Activated naive CD4-positive, alpha-beta T cell treated with anti-CD3 and anti-CD28 coated beads for 36 hours (primary cell): ENCODE data around the gene GOLGA6D. TPM values are rescaled to one million over a fixed set of nuclear protein-coding genes. Genes with fewer than 3 reads are reported as not detected.
A peak's percentile ranks its signal among the peaks of the same experiment; 100 is the strongest.
"Not testable (repeated sequence)": the region's sequence is repeated elsewhere in the genome, so short reads cannot be mapped to it uniquely, and the experiment has no call there.

Experiments
- CTCF ChIA-PET: fragments of 350-600 bp; sonication (Branson Sonifier 250); formaldehyde crosslinking; loops from one replicate; lab custom pipeline; 2021; ENCODE audit warnings: antibody characterized with exemption; lab: Charles Lee
- DNase-seq: peaks from one replicate; pipeline ENCODE4 v3.0.0-alpha.2; 2020
- H3K27ac Mint-ChIP-seq: one replicate; pipeline ENCODE4 v1.8.0; 2021; ENCODE audit warnings: mild to moderate bottlenecking, mixed read lengths
- H3K27me3 Mint-ChIP-seq: one replicate; pipeline ENCODE4 v1.8.0; 2021; ENCODE audit warnings: low read depth, mixed read lengths
- H3K36me3 Mint-ChIP-seq: one replicate; pipeline ENCODE4 v1.8.0; 2021; ENCODE audit warnings: low read depth, mixed read lengths
- H3K4me1 Mint-ChIP-seq: one replicate; pipeline ENCODE4 v1.8.0; 2021; ENCODE audit warnings: low read depth, mixed read lengths
- H3K4me3 Mint-ChIP-seq: one replicate; pipeline ENCODE4 v1.8.0; 2021; ENCODE audit warnings: mild to moderate bottlenecking, moderate library complexity, mixed read lengths
- H3K9me3 Mint-ChIP-seq: one replicate; pipeline ENCODE4 v1.8.0; 2021; ENCODE audit warnings: mixed read lengths
- intact Hi-C: fragments of 100-400 bp; cut with micrococcal nuclease; formaldehyde crosslinking; loops from one replicate; pipeline ENCODE4 v1.15.1; 2023
- total RNA-seq, 2 experiments: library from RNA; stranded (reverse); gene quantifications; one replicate each; pipeline ENCODE4 v1.2.3, GENCODE V29; 2021

The GOLGA6D gene
- total RNA-seq, 2 experiments from 2014 or later: not detected

DNA sequence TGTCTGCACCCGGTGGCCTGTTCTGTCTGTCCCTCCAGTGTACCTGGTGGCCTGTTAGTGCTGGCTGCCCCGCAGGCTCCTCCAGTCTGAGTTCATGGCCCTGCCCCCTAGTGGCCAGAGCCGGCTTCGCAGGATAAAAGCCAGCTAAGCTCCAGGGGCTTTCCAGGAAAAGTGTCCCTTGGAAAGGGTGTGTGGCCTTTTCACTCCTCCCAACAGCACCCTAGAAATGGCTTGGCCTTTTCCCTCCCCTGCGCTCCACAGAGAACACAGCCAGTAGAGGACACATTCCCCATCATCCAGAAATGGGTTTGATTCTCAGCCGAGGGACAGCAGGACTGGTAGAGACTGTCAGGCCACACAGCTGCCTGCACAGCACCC lies 16.7 kb downstream of the GOLGA6D start:
- H3K27me3 Mint-ChIP-seq, H3K27ac Mint-ChIP-seq, H3K4me3 Mint-ChIP-seq, CTCF ChIA-PET, H3K4me1 Mint-ChIP-seq, intact Hi-C loops, H3K36me3 Mint-ChIP-seq, H3K9me3 Mint-ChIP-seq: not testable (repeated sequence)
- DNase-seq: peak; percentile 75

DNA sequence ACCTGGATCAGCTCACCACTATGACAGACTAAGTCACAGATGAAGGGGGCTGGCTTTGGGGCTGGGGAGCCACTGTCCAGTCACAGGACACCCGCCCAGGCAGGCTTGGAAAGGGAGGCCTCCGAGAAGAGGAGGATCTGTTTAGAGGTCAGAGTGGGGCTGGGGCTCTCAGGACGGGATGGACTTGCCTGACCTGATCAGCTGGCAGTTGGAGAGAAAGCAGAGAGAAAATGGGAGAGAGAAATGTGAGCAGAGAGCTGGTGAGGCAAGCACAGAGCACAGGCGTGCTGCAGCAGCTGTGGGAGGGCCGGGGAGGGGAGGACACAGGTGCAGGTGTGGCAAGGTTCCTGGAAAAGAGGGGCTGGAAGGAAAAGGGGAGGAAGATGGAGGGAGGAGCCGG lies 17.4 kb downstream of the GOLGA6D start:
- H3K9me3 Mint-ChIP-seq, CTCF ChIA-PET, DNase-seq, intact Hi-C loops, H3K27ac Mint-ChIP-seq, H3K4me3 Mint-ChIP-seq, H3K4me1 Mint-ChIP-seq, H3K27me3 Mint-ChIP-seq, H3K36me3 Mint-ChIP-seq: not testable (repeated sequence)

GRCh38 chr15:75302318-75302717 lies 19.7 kb downstream of the GOLGA6D start:
- Mint-ChIP-seq H3K27ac (no peak overlapping the region), H3K4me1 (no peaks in the 10 kb centered on the region), H3K36me3 (no peaks in the 10 kb centered on the region), H3K9me3 (no peaks in the 10 kb centered on the region), H3K27me3 (peaks cover 16% of the 10 kb centered on the region), H3K4me3 (no peak overlapping the region)
- intact Hi-C loops: no loop called here
- CTCF ChIA-PET: no interaction called here
- no peak for DNase-seq

- intact Hi-C loops, H3K27ac Mint-ChIP-seq, H3K36me3 Mint-ChIP-seq, H3K9me3 Mint-ChIP-seq, CTCF ChIA-PET, DNase-seq, H3K4me1 Mint-ChIP-seq, H3K4me3 Mint-ChIP-seq: not testable (repeated sequence)
- peaks cover 19% of the 10 kb centered on the region for H3K27me3 Mint-ChIP-seq
Observed at GRCh38 chr15:75302753-75303152, 20.1 kb downstream of the GOLGA6D start.

DNA sequence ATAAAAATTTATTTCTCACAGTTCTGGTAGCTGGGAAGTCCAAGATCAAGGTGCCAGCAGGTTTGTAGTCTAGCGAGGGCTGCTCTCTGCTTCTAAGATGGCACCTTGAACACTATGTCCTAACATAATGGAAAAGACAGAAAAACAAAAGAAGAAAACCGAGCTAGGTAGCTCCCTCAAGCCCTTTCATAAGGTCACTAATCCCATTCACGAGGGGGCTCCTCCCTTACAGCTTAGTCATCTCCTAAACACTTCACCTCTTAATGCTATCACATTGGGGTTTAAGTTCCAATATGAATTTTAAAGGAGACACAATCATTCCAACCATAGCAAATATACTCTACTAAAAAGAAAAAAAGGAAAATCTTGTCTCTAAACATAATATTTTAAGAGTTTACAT lies 23.6 kb downstream of the GOLGA6D start:
- intact Hi-C loops: no loop called here
- Mint-ChIP-seq H3K27me3 (peaks cover 19% of the 10 kb centered on the region), H3K9me3 (no peaks in the 10 kb centered on the region), H3K27ac (no peak overlapping the region), H3K4me3 (no peak overlapping the region), H3K36me3 (no peaks in the 10 kb centered on the region), H3K4me1 (no peaks in the 10 kb centered on the region)
- CTCF ChIA-PET: no interaction called here
- no peak for DNase-seq

- DNase-seq: peak; percentile 14
- Mint-ChIP-seq H3K4me1 (no peaks in the 10 kb centered on the region), H3K36me3 (no peaks in the 10 kb centered on the region), H3K4me3 (no peak overlapping the region), H3K9me3 (no peaks in the 10 kb centered on the region), H3K27me3 (peaks cover 19% of the 10 kb centered on the region), H3K27ac (no peak overlapping the region)
- intact Hi-C loops: no loop called here
- CTCF ChIA-PET: interaction anchor here (1.2 to 1.9 kb wide), 2 partner anchors 60 to 279 kb away, joined by 5 read pairs; partner anchors contain the start of gene MAN2C1
Observed at GRCh38 chr15:75307778-75308390, 25.2 kb downstream of the GOLGA6D start.

GRCh38 chr15:75309711-75310110 lies 27.1 kb downstream of the GOLGA6D start:
- Mint-ChIP-seq H3K4me3 (no peak overlapping the region), H3K4me1 (no peaks in the 10 kb centered on the region), H3K36me3 (no peaks in the 10 kb centered on the region), H3K9me3 (no peaks in the 10 kb centered on the region), H3K27me3 (peaks cover 19% of the 10 kb centered on the region), H3K27ac (no peak overlapping the region)
- CTCF ChIA-PET: interaction anchor here (0.7 kb wide), 1 partner anchor 75 kb away, joined by 4 read pairs; no protein-coding TSS in a partner anchor
- intact Hi-C loops: no loop called here
- no peak for DNase-seq

DNA sequence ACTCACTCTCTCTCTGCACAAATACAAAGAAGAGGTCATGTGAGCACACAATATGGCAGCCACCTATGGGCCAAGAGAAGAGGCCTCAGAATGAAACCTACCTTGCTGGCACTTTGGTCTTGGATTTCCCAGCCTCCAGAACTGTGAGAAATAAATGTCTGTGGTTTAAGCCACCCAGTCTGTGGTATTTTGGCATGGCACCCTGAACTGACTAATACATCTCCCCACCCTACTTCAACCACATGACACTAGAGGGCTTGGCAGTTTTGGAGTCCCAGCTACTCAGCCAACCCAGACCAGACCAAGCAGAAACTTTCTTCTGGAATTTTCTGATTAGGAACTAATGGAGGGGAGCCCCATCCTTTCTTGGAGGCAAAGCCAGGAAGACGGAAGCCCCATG lies 29.9 kb downstream of the GOLGA6D start:
- intact Hi-C loops, H3K36me3 Mint-ChIP-seq, H3K9me3 Mint-ChIP-seq, CTCF ChIA-PET, H3K27ac Mint-ChIP-seq, H3K27me3 Mint-ChIP-seq, H3K4me3 Mint-ChIP-seq, DNase-seq, H3K4me1 Mint-ChIP-seq: not testable (repeated sequence)

- Mint-ChIP-seq H3K36me3 (no peaks in the 10 kb centered on the region), H3K4me3 (no peak overlapping the region)
Observed at GRCh38 chr15:75313116-75313845, 30.6 kb downstream of the GOLGA6D start.

DNA sequence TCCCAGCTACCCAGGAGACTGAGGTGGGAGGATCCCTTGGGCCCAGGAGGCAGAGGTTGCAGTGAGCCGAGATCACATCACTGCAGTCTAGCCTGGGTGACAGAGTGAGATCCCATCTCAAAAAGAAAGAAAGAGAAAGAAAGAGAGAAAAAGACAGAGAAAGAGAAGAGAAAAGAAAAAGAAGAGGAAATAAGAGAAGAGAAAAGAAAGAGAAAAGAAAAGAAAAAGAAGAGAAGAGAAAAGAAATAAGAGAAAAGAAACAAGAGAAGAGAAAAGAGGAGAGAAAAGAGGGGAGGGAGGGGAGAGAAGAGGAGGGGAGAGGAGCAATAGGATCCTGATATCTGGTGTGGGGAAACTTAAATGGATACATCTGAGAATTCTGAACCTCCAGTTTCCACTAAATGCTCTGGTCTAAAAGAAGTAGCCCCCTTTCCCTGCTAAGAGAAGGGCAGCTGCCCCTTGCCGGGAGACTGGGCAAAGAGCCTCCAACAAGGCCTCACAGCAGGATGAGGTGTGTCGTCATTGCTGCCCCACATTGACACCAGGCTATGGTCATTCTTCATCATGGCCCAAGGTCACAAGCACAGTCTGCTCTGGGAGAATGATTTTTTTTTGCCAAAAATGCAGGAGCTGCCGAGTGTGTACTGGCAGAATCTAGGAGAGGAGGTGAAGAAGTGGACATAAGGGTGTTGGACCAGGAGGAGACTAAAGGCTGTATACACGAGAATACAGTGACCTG lies 32.1 kb downstream of the GOLGA6D start:
- intact Hi-C loops: no loop called here

More at GRCh38 chr15:75313116-75313845, 30.6 kb downstream of the GOLGA6D start:
- Mint-ChIP-seq H3K4me1 (no peaks in the 10 kb centered on the region), H3K27ac (no peak overlapping the region), H3K27me3 (no peaks in the 10 kb centered on the region), H3K9me3 (no peaks in the 10 kb centered on the region)
- DNase-seq: no peak
- CTCF ChIA-PET: no interaction called here
- intact Hi-C loops: no loop called here

DNA sequence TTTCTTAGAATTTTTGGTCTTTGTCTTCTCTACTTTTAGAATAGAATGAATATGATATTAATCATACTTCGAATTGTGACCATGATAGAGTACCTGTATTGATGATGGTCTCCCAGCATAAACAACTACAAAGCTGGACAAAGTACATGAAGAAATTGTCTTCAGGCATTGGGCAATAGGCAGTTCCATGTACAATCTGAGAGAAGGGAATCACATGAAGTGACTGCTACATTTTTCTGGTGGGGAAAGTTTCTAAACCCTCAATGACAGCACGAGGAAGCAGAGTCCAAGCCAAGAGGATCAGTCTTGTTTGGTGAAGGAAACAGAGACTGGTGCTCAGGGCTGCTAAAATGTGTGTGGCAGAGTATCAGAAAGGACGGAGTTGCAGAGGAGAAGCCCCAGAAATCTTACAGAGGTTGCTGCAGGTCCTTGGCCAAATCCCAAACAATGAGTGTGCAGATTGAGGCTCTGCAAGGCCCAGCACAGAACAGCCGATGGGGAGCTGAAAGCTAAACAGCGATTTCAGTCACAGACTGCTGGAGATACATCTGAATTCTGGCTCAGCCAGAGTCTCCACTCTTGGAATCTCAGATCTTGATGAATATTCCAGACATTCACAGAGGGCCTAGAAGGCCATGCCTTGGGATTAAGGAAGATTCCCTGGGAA lies 36.7 kb downstream of the GOLGA6D start:
- H3K4me3 Mint-ChIP-seq, intact Hi-C loops, H3K9me3 Mint-ChIP-seq, CTCF ChIA-PET, DNase-seq, H3K27ac Mint-ChIP-seq, H3K27me3 Mint-ChIP-seq, H3K4me1 Mint-ChIP-seq, H3K36me3 Mint-ChIP-seq: not testable (repeated sequence)

More for the DNA sequence above, 32.1 kb downstream of the GOLGA6D start:
- Mint-ChIP-seq H3K27ac (no peak overlapping the region), H3K4me3 (no peak overlapping the region), H3K27me3 (no peaks in the 10 kb centered on the region), H3K4me1 (no peaks in the 10 kb centered on the region), H3K9me3 (no peaks in the 10 kb centered on the region), H3K36me3 (no peaks in the 10 kb centered on the region)
- CTCF ChIA-PET: no interaction called here
- DNase-seq: no peak

GRCh38 chr15:75321711-75322110 lies 39.1 kb downstream of the GOLGA6D start:
- CTCF ChIA-PET: no interaction called here
- no peaks in the 10 kb centered on the region for H3K27me3 Mint-ChIP-seq
- H3K4me3 Mint-ChIP-seq: no peak overlapping the region
- no peak overlapping the region for H3K27ac Mint-ChIP-seq
- no peak for DNase-seq
- intact Hi-C loops: loop anchor here (10.0 kb wide), 1 partner anchor 87 kb away; no protein-coding TSS in a partner anchor
- no peaks in the 10 kb centered on the region for H3K36me3 Mint-ChIP-seq
- no peaks in the 10 kb centered on the region for H3K4me1 Mint-ChIP-seq
- H3K9me3 Mint-ChIP-seq: no peaks in the 10 kb centered on the region
